WTC11 (cell line): ENCODE measurements around the gene NAALADL2. TPM values are rescaled to one million over a fixed set of nuclear protein-coding genes. Genes with fewer than 3 reads are reported as not detected.

Source experiments
- ATAC-seq: fragments of 200-7000 bp; cut with Tn5 transposase; 2 replicates; pipeline ENCODE4 v1.10.0; 2021; ENCODE audit warnings: mild to moderate bottlenecking, moderate library complexity
- CTCF ChIA-PET: fragments of 300-600 bp; sonication (Branson Sonifier 250); formaldehyde crosslinking; loops from one replicate; lab custom pipeline; 2021; ENCODE audit warnings: antibody characterized with exemption; lab: Charles Lee
- POLR2A ChIA-PET: fragments of 350-600 bp; sonication (Branson Sonifier 250); formaldehyde crosslinking; loops from one replicate; lab custom pipeline; 2021; ENCODE audit warnings: antibody characterized with exemption; lab: Charles Lee
- DNase-seq: peaks from one replicate; pipeline ENCODE4 v3.0.0; 2021; ENCODE audit warnings: low spot score
- H3K27ac Mint-ChIP-seq: 2 replicates; pipeline ENCODE4 v1.8.0; 2021; ENCODE audit warnings: mixed read lengths
- H3K27me3 Mint-ChIP-seq: 2 replicates; pipeline ENCODE4 v1.8.0; 2021; ENCODE audit warnings: low read depth, mild to moderate bottlenecking, moderate library complexity, mixed read lengths
- H3K36me3 Mint-ChIP-seq: 2 replicates; pipeline ENCODE4 v1.8.0; 2021; ENCODE audit warnings: mixed read lengths
- H3K4me1 Mint-ChIP-seq: 2 replicates; pipeline ENCODE4 v1.8.0; 2022; ENCODE audit warnings: mixed read lengths
- H3K4me3 Mint-ChIP-seq: 2 replicates; pipeline ENCODE4 v1.8.0; 2021; ENCODE audit warnings: mild to moderate bottlenecking, moderate library complexity, mixed read lengths
- H3K9me3 Mint-ChIP-seq: 2 replicates; pipeline ENCODE4 v1.8.0; 2021; ENCODE audit warnings: mixed read lengths
- CBFB ChIP-seq: sonication (generic); formaldehyde crosslinking; IDR thresholded peaks from 2 replicates; pipeline ENCODE4 v1.8.1; 2022; ENCODE audit warnings: mild to moderate bottlenecking, low read depth, missing genetic modification reagents
- EMX1 ChIP-seq: fragments of 250-450 bp; sonication (Bioruptor Pico); IDR thresholded peaks from 2 replicates; pipeline ENCODE4 v1.8.0; 2021; ENCODE audit warnings: mild to moderate bottlenecking
- FOXK1 ChIP-seq: sonication (generic); formaldehyde crosslinking; IDR thresholded peaks from 2 replicates; pipeline ENCODE4 v1.8.0; 2022; ENCODE audit warnings: mild to moderate bottlenecking, moderate library complexity, missing genetic modification reagents
- GTF2I ChIP-seq: fragments of 250-450 bp; sonication (Bioruptor Pico); conservative IDR thresholded peaks from 2 replicates; pipeline ENCODE4 v1.4.0; 2021; ENCODE audit warnings: mild to moderate bottlenecking
- HMGA2 ChIP-seq: fragments of 250-450 bp; sonication (Bioruptor Pico); IDR thresholded peaks from 2 replicates; pipeline ENCODE4 v1.4.0; 2021; ENCODE audit warnings: mild to moderate bottlenecking, moderate library complexity
- IRF2 ChIP-seq: sonication (generic); formaldehyde crosslinking; IDR thresholded peaks from 2 replicates; pipeline ENCODE4 v1.8.0; 2022; ENCODE audit warnings: low read depth, missing genetic modification reagents, borderline replicate concordance
- JUN ChIP-seq: sonication (generic); formaldehyde crosslinking; IDR thresholded peaks from 2 replicates; pipeline ENCODE4 v1.8.0; 2023; ENCODE audit warnings: mild to moderate bottlenecking, missing genetic modification reagents
- NFE2L1 ChIP-seq: sonication (generic); formaldehyde crosslinking; IDR thresholded peaks from 2 replicates; pipeline ENCODE4 v1.8.1; 2023; ENCODE audit warnings: missing genetic modification reagents
- NR1H2 ChIP-seq: sonication (generic); formaldehyde crosslinking; IDR thresholded peaks from 2 replicates; pipeline ENCODE4 v1.9.0; 2021; ENCODE audit warnings: mild to moderate bottlenecking, moderate library complexity, missing genetic modification reagents
- TCF7 ChIP-seq: sonication (generic); formaldehyde crosslinking; IDR thresholded peaks from 2 replicates; pipeline ENCODE4 v1.8.0; 2022; ENCODE audit warnings: mild to moderate bottlenecking, low read depth, missing genetic modification reagents, moderate library complexity
- TP53 ChIP-seq: sonication (generic); formaldehyde crosslinking; IDR thresholded peaks from 2 replicates; pipeline ENCODE4 v1.8.1; 2023; ENCODE audit warnings: mild to moderate bottlenecking, missing genetic modification reagents
- total RNA-seq: library from RNA; stranded (reverse); gene quantifications from 3 replicates; pipeline ENCODE4 v1.2.3, GENCODE V29; 2021
- TF ChIP-seq, protein P1 (sequence below): sonication (generic); formaldehyde crosslinking; IDR thresholded peaks from 2 replicates; pipeline ENCODE4 v1.8.1; 2022; ENCODE audit warnings: low read depth, mild to moderate bottlenecking, moderate library complexity, missing genetic modification reagents, borderline replicate concordance
- TF ChIP-seq, protein P2 (sequence below): sonication (generic); formaldehyde crosslinking; conservative IDR thresholded peaks from 2 replicates; pipeline ENCODE4 v1.8.1; 2023; ENCODE audit warnings: mild to moderate bottlenecking, low read depth, missing genetic modification reagents, moderate library complexity
- TF ChIP-seq, protein P3 (sequence below): sonication (generic); formaldehyde crosslinking; IDR thresholded peaks from 2 replicates; pipeline ENCODE4 v1.8.1; 2023; ENCODE audit warnings: mild to moderate bottlenecking, missing genetic modification reagents, borderline replicate concordance
- TF ChIP-seq, protein P4 (sequence below): sonication (generic); formaldehyde crosslinking; IDR thresholded peaks from 2 replicates; pipeline ENCODE4 v1.8.0; 2022; ENCODE audit warnings: mild to moderate bottlenecking, missing genetic modification reagents
- TF ChIP-seq, protein P5 (sequence below): fragments of 250-450 bp; sonication (Bioruptor Pico); IDR thresholded peaks from 2 replicates; pipeline ENCODE4 v1.9.0; 2021; ENCODE audit warnings: moderate library complexity, mild to moderate bottlenecking, inconsistent platforms, borderline replicate concordance
- TF ChIP-seq, protein P6 (sequence below): sonication (generic); formaldehyde crosslinking; IDR thresholded peaks from 2 replicates; pipeline ENCODE4 v1.8.0; 2023; ENCODE audit warnings: mild to moderate bottlenecking, missing genetic modification reagents
- TF ChIP-seq, protein P7 (sequence below): fragments of 250-450 bp; sonication (Bioruptor Pico); IDR thresholded peaks from 2 replicates; pipeline ENCODE4 v1.9.0; 2021; ENCODE audit warnings: mild to moderate bottlenecking, borderline replicate concordance

The NAALADL2 gene
- total RNA-seq, 1 experiment from 2014 or later, result 1.2 TPM

DNA sequence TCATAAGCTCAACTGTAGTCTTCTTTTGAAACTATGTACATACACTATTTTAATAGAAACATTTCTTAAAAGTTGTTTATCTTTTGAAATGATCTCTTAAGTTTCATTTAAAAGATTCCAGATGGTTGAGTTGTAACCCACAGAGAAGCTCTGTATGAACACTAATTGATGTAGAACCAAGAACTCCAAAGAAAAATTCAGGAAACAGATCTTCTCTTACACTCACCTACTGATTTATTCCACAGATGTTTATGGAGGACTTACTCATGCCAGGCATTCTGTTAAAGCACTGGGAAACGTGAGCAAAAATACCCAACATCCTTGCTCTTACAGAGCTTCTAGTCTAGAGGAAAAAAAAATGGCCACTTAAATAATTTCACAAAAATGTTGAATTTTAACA lies 551.1 kb downstream of the NAALADL2 start:
- H3K27ac Mint-ChIP-seq, result no peak overlapping the region
- H3K27me3 Mint-ChIP-seq, result no peaks in the 10 kb centered on the region
- H3K4me3 Mint-ChIP-seq, result no peak overlapping the region
- ChIA-PET CTCF (interaction anchor here (1.1 to 1.4 kb wide), 2 partner anchors 12 to 531 kb away, joined by 3 to 6 read pairs; no protein-coding TSS in a partner anchor), POLR2A (no interaction called here)
- H3K36me3 Mint-ChIP-seq, result no peaks in the 10 kb centered on the region
- TF ChIP-seq, protein P1, sequence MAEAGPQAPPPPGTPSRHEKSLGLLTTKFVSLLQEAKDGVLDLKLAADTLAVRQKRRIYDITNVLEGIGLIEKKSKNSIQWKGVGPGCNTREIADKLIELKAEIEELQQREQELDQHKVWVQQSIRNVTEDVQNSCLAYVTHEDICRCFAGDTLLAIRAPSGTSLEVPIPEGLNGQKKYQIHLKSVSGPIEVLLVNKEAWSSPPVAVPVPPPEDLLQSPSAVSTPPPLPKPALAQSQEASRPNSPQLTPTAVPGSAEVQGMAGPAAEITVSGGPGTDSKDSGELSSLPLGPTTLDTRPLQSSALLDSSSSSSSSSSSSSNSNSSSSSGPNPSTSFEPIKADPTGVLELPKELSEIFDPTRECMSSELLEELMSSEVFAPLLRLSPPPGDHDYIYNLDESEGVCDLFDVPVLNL (CRISPR knock-in tag), result no peak
- no peak for TF ChIP-seq JUN
- no peak for TF ChIP-seq HMGA2 (CRISPR knock-in tag)
- TF ChIP-seq, protein P2, sequence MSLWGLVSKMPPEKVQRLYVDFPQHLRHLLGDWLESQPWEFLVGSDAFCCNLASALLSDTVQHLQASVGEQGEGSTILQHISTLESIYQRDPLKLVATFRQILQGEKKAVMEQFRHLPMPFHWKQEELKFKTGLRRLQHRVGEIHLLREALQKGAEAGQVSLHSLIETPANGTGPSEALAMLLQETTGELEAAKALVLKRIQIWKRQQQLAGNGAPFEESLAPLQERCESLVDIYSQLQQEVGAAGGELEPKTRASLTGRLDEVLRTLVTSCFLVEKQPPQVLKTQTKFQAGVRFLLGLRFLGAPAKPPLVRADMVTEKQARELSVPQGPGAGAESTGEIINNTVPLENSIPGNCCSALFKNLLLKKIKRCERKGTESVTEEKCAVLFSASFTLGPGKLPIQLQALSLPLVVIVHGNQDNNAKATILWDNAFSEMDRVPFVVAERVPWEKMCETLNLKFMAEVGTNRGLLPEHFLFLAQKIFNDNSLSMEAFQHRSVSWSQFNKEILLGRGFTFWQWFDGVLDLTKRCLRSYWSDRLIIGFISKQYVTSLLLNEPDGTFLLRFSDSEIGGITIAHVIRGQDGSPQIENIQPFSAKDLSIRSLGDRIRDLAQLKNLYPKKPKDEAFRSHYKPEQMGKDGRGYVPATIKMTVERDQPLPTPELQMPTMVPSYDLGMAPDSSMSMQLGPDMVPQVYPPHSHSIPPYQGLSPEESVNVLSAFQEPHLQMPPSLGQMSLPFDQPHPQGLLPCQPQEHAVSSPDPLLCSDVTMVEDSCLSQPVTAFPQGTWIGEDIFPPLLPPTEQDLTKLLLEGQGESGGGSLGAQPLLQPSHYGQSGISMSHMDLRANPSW (CRISPR knock-in tag), result no peak
- TF ChIP-seq, protein P3, sequence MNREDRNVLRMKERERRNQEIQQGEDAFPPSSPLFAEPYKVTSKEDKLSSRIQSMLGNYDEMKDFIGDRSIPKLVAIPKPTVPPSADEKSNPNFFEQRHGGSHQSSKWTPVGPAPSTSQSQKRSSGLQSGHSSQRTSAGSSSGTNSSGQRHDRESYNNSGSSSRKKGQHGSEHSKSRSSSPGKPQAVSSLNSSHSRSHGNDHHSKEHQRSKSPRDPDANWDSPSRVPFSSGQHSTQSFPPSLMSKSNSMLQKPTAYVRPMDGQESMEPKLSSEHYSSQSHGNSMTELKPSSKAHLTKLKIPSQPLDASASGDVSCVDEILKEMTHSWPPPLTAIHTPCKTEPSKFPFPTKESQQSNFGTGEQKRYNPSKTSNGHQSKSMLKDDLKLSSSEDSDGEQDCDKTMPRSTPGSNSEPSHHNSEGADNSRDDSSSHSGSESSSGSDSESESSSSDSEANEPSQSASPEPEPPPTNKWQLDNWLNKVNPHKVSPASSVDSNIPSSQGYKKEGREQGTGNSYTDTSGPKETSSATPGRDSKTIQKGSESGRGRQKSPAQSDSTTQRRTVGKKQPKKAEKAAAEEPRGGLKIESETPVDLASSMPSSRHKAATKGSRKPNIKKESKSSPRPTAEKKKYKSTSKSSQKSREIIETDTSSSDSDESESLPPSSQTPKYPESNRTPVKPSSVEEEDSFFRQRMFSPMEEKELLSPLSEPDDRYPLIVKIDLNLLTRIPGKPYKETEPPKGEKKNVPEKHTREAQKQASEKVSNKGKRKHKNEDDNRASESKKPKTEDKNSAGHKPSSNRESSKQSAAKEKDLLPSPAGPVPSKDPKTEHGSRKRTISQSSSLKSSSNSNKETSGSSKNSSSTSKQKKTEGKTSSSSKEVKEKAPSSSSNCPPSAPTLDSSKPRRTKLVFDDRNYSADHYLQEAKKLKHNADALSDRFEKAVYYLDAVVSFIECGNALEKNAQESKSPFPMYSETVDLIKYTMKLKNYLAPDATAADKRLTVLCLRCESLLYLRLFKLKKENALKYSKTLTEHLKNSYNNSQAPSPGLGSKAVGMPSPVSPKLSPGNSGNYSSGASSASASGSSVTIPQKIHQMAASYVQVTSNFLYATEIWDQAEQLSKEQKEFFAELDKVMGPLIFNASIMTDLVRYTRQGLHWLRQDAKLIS (CRISPR knock-in tag), result no peak
- TF ChIP-seq, protein P4, sequence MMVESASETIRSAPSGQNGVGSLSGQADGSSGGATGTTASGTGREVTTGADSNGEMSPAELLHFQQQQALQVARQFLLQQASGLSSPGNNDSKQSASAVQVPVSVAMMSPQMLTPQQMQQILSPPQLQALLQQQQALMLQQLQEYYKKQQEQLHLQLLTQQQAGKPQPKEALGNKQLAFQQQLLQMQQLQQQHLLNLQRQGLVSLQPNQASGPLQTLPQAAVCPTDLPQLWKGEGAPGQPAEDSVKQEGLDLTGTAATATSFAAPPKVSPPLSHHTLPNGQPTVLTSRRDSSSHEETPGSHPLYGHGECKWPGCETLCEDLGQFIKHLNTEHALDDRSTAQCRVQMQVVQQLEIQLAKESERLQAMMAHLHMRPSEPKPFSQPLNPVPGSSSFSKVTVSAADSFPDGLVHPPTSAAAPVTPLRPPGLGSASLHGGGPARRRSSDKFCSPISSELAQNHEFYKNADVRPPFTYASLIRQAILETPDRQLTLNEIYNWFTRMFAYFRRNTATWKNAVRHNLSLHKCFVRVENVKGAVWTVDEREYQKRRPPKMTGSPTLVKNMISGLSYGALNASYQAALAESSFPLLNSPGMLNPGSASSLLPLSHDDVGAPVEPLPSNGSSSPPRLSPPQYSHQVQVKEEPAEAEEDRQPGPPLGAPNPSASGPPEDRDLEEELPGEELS (CRISPR knock-in tag), result no peak
- TF ChIP-seq GTF2I (CRISPR knock-in tag), result no peak
- no peak for TF ChIP-seq FOXK1 (CRISPR knock-in tag)
- TF ChIP-seq TCF7 (CRISPR knock-in tag), result no peak
- no peak for TF ChIP-seq EMX1
- no peak for TF ChIP-seq CBFB (CRISPR knock-in tag)
- TF ChIP-seq, protein P5, sequence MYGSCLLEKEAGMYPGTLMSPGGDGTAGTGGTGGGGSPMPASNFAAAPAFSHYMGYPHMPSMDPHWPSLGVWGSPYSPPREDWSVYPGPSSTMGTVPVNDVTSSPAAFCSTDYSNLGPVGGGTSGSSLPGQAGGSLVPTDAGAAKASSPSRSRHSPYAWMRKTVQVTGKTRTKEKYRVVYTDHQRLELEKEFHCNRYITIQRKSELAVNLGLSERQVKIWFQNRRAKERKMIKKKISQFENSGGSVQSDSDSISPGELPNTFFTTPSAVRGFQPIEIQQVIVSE (CRISPR knock-in tag), result no peak
- no peak for TF ChIP-seq NR1H2 (CRISPR knock-in tag)
- TF ChIP-seq, protein P6, sequence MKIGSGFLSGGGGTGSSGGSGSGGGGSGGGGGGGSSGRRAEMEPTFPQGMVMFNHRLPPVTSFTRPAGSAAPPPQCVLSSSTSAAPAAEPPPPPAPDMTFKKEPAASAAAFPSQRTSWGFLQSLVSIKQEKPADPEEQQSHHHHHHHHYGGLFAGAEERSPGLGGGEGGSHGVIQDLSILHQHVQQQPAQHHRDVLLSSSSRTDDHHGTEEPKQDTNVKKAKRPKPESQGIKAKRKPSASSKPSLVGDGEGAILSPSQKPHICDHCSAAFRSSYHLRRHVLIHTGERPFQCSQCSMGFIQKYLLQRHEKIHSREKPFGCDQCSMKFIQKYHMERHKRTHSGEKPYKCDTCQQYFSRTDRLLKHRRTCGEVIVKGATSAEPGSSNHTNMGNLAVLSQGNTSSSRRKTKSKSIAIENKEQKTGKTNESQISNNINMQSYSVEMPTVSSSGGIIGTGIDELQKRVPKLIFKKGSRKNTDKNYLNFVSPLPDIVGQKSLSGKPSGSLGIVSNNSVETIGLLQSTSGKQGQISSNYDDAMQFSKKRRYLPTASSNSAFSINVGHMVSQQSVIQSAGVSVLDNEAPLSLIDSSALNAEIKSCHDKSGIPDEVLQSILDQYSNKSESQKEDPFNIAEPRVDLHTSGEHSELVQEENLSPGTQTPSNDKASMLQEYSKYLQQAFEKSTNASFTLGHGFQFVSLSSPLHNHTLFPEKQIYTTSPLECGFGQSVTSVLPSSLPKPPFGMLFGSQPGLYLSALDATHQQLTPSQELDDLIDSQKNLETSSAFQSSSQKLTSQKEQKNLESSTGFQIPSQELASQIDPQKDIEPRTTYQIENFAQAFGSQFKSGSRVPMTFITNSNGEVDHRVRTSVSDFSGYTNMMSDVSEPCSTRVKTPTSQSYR, result no peak
- TF ChIP-seq TP53 (CRISPR knock-in tag), result no peak
- no peak for TF ChIP-seq NFE2L1 (CRISPR knock-in tag)
- TF ChIP-seq, protein P7, sequence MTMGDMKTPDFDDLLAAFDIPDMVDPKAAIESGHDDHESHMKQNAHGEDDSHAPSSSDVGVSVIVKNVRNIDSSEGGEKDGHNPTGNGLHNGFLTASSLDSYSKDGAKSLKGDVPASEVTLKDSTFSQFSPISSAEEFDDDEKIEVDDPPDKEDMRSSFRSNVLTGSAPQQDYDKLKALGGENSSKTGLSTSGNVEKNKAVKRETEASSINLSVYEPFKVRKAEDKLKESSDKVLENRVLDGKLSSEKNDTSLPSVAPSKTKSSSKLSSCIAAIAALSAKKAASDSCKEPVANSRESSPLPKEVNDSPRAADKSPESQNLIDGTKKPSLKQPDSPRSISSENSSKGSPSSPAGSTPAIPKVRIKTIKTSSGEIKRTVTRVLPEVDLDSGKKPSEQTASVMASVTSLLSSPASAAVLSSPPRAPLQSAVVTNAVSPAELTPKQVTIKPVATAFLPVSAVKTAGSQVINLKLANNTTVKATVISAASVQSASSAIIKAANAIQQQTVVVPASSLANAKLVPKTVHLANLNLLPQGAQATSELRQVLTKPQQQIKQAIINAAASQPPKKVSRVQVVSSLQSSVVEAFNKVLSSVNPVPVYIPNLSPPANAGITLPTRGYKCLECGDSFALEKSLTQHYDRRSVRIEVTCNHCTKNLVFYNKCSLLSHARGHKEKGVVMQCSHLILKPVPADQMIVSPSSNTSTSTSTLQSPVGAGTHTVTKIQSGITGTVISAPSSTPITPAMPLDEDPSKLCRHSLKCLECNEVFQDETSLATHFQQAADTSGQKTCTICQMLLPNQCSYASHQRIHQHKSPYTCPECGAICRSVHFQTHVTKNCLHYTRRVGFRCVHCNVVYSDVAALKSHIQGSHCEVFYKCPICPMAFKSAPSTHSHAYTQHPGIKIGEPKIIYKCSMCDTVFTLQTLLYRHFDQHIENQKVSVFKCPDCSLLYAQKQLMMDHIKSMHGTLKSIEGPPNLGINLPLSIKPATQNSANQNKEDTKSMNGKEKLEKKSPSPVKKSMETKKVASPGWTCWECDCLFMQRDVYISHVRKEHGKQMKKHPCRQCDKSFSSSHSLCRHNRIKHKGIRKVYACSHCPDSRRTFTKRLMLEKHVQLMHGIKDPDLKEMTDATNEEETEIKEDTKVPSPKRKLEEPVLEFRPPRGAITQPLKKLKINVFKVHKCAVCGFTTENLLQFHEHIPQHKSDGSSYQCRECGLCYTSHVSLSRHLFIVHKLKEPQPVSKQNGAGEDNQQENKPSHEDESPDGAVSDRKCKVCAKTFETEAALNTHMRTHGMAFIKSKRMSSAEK, result no peak
- TF ChIP-seq IRF2 (CRISPR knock-in tag), result no peak
- peaks cover 15% of the 10 kb centered on the region for H3K4me1 Mint-ChIP-seq
- H3K9me3 Mint-ChIP-seq, result no peaks in the 10 kb centered on the region
- ATAC-seq (no peak), DNase-seq (no peak)
